GM12874 (cell line): ENCODE data around the gene PTCD2.

Source experiments
- CTCF ChIP-seq: IDR thresholded peaks from 2 replicates; pipeline ENCODE4 v1.5.1; 2011; ENCODE audit warnings: low read depth, mild to moderate bottlenecking, control low read depth, low read length, moderate library complexity; ENCODE audit not compliant: insufficient read depth

The PTCD2 gene

GRCh38 chr5:72376381-72376780, 56.2 kb downstream of the PTCD2 start:
- TF ChIP-seq CTCF, result no peak

DNA sequence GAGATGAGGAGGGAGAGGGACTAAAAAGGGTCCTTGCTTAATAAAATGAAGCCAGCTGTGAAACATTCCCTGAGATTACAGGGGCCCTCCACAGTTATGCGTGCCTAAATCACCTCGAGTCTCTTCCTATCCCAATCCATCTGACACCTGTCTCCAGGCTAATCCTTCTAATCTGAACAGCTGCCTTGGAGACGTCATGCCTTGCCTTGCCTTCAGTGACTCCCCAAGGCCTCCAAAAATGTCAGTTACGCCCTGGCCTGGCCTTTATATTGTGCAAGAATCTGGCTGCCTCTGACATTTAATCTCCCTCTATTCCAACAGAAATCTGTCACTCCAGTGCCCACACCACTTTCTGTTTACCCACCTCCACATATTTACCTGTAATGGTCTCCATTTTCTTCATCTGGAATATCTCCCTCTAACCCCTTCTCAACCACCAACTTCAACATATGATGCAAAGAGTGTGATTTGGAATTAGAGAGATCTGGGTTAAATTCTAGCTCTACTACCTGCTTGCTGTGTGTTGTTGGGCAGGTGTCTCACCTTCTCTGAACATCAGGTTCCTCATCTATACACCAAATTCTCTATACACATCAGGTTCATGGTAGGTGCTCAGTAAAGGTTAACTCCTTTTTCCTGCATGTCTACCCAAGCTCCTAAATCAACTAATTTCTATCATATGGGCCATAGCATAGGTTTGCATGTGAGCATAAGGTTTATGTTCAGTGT, 57.9 kb downstream of the PTCD2 start:
- no peak for TF ChIP-seq CTCF

- TF ChIP-seq CTCF, result no peak
Measured at GRCh38 chr5:72378639-72379289, 58.6 kb downstream of the PTCD2 start.

DNA sequence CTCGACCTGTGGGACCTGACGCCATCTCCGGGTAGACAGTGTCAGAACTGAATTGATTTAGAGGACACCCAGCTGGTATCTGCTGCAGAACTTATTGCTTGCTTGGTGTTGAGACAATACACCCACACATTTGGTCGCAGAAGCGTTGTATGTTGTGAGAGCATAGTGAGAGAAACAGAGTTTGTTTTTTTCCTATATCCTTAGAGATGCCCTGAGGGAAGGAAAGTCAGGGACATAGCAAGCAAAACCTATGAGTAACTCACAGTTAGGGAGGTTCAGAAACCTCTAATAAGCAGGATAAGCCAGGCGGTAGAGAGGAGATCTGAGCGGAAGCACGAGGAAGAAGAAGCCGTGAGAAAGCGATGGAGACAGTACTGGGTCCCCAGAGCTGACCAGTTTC, 59.8 kb downstream of the PTCD2 start:
- TF ChIP-seq CTCF, result no peak

- no peak for TF ChIP-seq CTCF
Measured at GRCh38 chr5:72380492-72381274, 60.5 kb downstream of the PTCD2 start.

DNA sequence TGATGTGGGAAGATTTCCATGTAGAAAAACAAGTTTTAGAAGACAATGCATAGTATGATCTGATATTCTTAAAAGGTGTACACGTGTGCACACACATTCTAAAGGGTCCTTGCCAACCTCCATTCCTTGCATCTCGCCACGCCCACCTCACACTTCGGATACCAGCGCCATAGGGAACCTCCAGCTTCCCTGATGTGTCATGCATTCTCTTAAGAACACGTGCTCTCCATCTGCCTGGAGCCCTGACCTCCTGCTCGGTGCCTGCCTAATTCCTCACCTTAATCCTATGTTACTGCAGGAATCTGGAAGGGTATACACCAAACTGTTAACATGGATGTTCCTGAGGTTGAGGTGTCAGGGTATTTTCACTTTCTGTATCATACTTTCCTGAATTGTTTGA, 63.1 kb downstream of the PTCD2 start:
- no peak for TF ChIP-seq CTCF

- TF ChIP-seq CTCF, result no peak
Measured at GRCh38 chr5:72383726-72384125, 63.6 kb downstream of the PTCD2 start.
